Measurements from ENCODE around the gene TSPEAR.
"Not testable (repeated sequence)": the region's sequence is repeated elsewhere in the genome, so short reads cannot be mapped to it uniquely, and the experiment has no call there.

Gene TSPEAR

GRCh38 chr21:44684077-44684476 lies 27.3 kb downstream of the TSPEAR start:
- no peak for DNase-seq (ENCODE audit: low read depth)

- no peak for DNase-seq (ENCODE audit: low read depth)
These were observed 28.7 kb downstream of the TSPEAR start for GRCh38 chr21:44682580-44683151.

- DNase-seq (ENCODE audit: low read depth), result no peak
These were observed 29.4 kb downstream of the TSPEAR start, which contains the start of gene KRTAP12-1 for GRCh38 chr21:44681861-44682579. TSS of gene KRTAP12-1 (minus strand) at chr21:44682163. CDS start at chr21:44682123, 40 bp downstream.

- no peak for DNase-seq (ENCODE audit: low read depth)
These were observed 30.2 kb downstream of the TSPEAR start for GRCh38 chr21:44681152-44681551.

- no peak for DNase-seq (ENCODE audit: low read depth)
These were observed 33.5 kb downstream of the TSPEAR start for GRCh38 chr21:44677881-44678280.

GRCh38 chr21:44671911-44672310 lies 39.5 kb downstream of the TSPEAR start:
- no peak for DNase-seq (ENCODE audit: low read depth)

- no peak for DNase-seq (ENCODE audit: low read depth)
These were observed 40.5 kb downstream of the TSPEAR start for GRCh38 chr21:44670642-44671432.

GRCh38 chr21:44667612-44668011 lies 43.8 kb downstream of the TSPEAR start:
- DNase-seq (ENCODE audit: low read depth), result no peak

- no peak for DNase-seq (ENCODE audit: low read depth)
These were observed 44.7 kb downstream of the TSPEAR start, which contains the start of gene KRTAP12-2 for GRCh38 chr21:44666401-44667320. TSS of gene KRTAP12-2 (minus strand) at chr21:44666927. CDS start at chr21:44666886, 41 bp downstream.

- no peak for DNase-seq (ENCODE audit: low read depth)
These were observed 46.7 kb downstream of the TSPEAR start for GRCh38 chr21:44664691-44665090.

GRCh38 chr21:44661567-44661966 lies 49.8 kb downstream of the TSPEAR start:
- DNase-seq (ENCODE audit: low read depth), result not testable (repeated sequence)

GRCh38 chr21:44658913-44659595 lies 52.3 kb downstream of the TSPEAR start:
- DNase-seq (ENCODE audit: low read depth), result no peak

GRCh38 chr21:44658541-44658910 lies 52.8 kb downstream of the TSPEAR start:
- DNase-seq (ENCODE audit: low read depth), result no peak

GRCh38 chr21:44657635-44658540 lies 53.5 kb downstream of the TSPEAR start, which contains the start of gene KRTAP12-3:
TSS of gene KRTAP12-3 (plus strand) at chr21:44657932. CDS start at chr21:44657980, 48 bp downstream.
- DNase-seq (ENCODE audit: low read depth), result no peak

- no peak for DNase-seq (ENCODE audit: low read depth)
These were observed 54.5 kb downstream of the TSPEAR start for GRCh38 chr21:44656868-44657267.

GRCh38 chr21:44654576-44655175 lies 56.7 kb downstream of the TSPEAR start, which contains the start of gene KRTAP12-4:
TSS of gene KRTAP12-4 (minus strand) at chr21:44654659. CDS start at chr21:44654614, 45 bp downstream.
- no peak for DNase-seq (ENCODE audit: low read depth)

GRCh38 chr21:44653656-44654575 lies 57.5 kb downstream of the TSPEAR start:
- no peak for DNase-seq (ENCODE audit: low read depth)

- no peak for DNase-seq (ENCODE audit: low read depth)
These were observed 58.2 kb downstream of the TSPEAR start for GRCh38 chr21:44653123-44653522.
